GM18526 (cell line): ENCODE data around the gene NUMBL.

Experiments used
- POLR2A ChIP-seq: IDR thresholded peaks from 3 replicates; pipeline ENCODE4 v1.6.1; 2011; ENCODE audit not compliant: insufficient read length; ENCODE audit errors: extremely low read depth

The NUMBL gene

DNA sequence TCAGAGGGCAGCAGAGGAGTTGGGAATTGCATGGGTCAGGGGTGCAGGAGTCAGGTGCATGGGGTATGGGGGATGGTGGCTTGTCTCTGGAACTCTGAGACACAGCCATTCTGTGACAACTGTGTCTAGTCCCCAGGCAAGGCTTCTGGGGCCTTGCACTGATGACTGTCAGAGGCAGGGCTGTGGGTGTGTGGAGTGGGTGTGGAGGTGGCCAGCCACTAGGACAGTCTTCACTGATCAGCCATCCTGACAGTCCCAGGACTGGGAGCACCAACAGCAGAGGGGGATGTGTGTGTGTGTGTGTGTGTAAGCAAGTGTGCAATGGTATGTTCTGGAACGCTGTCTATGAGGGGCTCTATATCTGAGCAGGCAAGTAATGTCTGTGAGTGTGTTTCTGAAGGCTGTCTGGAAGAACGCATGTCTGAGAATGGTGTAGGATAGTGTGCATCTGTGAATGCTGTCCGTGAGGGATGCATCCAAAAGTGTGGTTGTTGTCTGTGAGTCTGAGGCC is 5.4 kb downstream of the NUMBL start:
- TF ChIP-seq POLR2A, result no peak

DNA sequence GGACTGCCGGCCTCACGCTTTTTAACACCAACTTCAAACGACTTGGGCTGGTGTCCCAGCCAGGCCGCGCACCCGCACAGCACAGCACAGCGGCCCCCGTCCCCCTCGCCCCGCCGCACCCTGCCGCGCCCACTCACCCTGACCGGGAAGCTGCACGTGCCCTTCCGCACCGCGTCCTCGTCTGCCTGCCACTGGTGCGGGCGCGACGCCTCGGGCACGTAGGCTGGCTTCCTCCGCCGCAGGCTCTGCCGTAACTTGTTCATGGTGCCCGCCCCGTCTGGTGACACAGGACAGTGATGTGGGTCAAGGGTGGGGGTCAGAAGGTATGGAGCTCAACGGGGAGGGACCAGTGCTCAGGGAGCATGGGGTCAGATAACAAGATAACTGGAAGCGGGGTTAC is 6.2 kb downstream of the NUMBL start:
- TF ChIP-seq POLR2A, result no peak

DNA sequence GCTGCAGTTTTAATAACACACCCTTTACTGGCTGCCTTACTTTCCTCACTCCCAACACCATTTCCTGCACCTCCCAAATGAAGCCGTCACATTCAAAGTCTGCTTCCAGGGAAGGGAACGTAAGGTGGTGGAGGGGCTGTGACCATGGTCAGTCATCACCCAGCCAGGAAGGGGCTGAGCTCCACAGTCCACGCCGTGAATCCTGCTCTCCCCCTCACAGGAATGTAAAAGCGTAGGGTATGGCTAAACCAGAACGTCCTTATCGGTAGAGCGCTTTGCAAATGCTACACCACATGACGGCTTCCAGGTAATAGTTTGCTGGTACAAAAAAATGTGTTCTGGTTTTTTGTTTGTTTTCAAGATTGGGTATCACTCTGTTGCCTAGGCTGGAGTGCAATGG is 7.0 kb downstream of the NUMBL start:
- no peak for TF ChIP-seq POLR2A

DNA sequence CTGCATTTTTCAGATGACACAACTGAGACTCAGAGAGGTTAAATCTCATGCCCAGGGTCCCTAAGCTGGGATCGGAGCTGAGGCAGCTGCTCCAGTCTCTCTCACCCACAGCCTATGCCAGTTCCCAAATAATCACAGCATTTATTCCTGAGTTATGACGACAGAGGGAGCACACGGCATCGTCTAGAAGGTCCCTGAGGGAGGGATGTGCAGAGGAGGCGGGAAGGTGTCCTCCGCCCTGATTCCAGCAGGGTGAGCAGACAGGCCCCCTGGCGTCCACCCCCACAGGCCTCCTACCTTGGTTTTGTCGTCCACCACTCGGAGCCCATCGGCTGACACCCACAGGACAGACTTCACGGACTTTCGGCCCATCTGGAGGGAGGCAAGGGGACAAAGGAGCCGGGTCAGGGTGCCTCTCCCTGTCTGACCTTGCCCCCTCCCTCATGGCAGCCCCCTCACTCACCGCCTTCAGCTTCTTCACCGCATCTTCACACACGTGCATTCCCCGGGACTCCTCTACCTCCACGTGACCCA is 8.0 kb downstream of the NUMBL start:
- TF ChIP-seq POLR2A, result no peak

DNA sequence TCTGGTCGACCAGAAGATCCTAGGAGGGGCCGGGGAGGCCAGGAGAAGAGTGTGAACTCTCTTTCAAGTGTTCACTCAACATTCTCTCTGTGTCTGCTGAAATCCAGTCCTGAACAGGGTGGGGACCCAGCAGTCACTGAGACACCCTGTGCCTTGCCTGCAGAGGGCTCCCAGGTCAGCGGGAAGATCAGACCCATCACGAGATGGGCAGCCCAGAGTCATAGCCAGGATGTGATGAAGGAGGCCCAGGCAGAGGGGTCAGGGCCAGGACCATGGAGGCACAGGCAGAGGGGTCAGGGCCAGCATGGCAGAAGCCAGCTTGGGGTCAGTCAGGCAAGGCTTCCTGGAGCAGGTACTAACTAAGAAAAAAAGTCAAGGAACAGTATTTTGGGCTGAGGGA is 9.4 kb downstream of the NUMBL start:
- no peak for TF ChIP-seq POLR2A

DNA sequence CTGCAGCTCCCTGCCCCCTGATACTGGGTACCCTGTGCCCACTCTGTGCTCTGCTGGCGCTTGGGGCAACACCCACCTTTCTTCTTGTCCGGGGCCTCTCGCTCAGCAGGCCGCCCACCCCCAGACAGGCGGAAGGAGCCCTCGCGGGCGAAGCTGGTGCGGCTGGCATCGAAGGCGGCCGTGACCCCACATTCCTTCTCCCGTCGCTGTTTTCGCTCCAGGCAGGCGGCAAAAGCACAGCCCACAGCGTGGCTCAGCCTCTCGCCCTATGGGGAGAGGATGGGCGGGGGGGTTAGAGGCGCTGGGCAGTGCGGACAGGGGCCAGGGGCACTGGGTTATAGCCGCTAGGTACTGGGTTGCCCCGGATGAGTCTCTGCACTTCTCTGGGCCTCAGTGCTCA is 13.3 kb downstream of the NUMBL start:
- no peak for TF ChIP-seq POLR2A

DNA sequence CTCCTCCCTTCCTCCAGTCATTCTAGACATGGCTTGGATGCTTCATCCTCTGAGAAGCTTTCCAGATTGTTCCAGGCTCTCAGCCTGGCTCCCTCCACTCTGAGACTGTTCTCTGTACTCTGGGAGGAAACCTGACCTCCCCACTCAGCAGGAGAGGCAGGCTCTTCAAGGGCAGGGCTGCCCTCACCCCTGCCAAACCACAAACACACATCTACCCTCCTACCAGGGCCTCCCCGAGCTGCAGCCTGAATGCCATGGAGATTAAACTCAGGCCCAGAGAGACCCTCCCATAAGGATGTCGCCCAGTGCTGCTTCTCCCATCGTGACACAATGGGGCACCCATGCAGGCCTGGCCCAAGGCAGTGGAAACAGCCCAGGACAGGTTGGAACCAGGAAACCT is 16.2 kb downstream of the NUMBL start:
- TF ChIP-seq POLR2A, result no peak

DNA sequence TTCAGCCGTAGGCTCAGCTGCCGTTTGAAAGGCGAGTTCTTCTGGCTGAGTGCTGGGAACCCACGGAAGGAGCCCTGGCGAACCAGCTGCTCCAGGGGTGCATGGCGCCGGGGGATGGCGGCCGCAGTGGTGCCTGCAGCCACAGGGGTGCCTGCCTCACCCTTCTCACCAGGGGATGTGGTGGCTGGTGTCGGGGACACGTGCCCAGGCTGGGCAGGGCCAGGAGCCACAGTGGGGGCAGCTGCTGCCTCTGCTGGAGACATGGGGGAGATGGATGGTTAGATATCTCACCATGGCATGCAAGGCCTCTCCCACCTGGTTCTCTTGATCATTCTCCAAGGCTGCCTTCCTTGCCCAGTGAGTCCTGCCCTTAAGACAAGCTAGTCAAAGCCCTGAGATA is 17.1 kb downstream of the NUMBL start:
- TF ChIP-seq POLR2A, result no peak

DNA sequence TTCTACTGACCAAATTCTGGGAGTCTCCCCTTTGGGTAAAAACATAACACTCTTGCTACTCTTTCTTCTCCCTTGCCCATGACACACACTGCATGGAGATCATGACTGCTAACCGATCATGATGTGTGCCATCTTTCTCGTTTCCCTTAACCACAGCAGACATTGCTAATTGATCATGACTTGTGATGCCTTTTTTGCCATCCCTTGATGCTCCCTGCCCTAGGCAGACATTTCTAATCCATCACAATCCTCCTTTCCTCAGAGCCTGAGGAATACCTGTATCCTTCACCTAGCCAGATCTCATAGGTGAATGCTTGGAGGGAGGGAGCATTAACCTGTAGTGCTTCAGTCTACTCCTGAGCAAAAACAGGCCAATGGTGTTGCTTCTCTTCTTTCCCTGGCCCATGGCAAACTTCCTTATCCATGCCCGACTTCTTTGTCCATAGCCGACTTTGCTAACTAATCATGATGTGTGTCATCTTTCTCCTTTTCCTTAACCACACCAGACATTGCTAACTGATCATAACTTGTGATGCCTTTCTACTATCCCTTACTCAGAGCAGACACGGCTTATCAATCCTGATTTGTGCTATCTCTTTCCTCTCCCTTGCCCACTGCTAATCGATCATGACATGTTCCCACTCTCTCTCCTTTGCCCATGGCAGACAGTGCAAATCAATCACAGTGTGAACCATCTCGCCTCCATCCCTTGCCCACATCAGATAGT is 17.7 kb downstream of the NUMBL start:
- TF ChIP-seq POLR2A, result no peak

DNA sequence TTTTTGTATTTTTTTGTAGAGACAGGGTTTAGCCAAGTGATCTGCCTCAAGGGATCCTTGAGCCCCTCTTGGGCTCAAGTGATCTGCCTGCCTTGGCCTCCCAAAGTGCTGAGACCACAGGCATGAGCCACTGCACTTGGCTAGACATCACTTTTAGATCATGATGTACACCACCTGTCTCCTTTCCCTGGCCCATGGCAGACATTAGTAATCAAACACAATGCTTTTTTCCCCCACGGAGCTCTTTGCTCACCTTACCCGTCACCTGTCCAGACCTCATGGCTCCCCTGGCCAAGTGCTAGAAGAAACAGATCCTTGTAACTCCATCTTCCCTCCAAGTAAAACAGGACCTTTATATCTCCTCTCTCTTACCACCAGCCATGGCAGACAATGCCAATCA is 18.4 kb downstream of the NUMBL start:
- no peak for TF ChIP-seq POLR2A

DNA sequence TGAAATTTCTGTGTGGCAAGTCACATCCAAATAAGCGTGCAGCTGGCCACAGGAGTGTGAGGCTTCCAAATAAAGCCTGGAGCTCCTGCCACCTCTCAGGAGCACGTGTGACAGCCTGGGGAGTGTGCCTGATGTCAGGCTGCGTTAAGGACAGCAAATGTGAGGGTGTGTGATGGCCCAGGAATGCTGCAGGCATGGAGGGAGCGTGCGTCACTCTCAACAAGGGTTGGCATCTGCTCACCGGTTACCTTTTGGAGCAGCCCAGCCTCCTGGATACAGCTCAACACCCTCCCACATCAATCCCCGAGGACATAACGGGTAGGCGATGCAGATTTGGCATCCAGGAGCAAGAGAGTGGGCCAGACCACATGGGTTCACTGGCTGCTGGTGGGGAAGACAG is 19.0 kb downstream of the NUMBL start:
- TF ChIP-seq POLR2A, result no peak

DNA sequence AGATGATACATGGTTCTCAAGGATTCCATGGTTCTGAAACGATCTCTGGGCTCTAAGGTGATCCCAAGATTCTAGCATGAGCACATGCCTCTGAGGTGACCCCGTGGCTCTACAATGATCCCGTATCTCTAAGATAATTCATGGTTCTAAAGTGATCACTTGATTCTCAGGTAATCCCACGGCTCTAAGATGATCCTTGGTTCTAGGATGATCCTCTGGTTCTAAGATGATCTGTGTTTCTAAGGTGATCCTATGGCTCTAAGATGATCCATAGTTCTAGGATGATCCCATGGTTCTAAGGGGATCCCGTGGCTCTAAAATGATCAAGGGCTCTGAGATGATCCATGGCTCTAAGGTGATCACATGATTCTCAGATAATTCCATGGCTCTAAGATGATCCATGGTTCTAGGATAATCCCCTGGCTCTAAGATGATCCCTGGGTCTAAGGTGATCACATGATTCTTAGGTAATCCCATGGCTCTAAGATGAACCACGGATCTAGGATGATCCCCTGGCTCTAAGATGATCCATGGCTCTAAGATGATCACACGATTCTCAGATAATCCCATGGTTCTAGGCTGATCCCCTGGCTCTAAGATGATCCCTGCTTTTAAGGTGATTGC is 21.3 kb downstream of the NUMBL start:
- TF ChIP-seq POLR2A, result no peak

DNA sequence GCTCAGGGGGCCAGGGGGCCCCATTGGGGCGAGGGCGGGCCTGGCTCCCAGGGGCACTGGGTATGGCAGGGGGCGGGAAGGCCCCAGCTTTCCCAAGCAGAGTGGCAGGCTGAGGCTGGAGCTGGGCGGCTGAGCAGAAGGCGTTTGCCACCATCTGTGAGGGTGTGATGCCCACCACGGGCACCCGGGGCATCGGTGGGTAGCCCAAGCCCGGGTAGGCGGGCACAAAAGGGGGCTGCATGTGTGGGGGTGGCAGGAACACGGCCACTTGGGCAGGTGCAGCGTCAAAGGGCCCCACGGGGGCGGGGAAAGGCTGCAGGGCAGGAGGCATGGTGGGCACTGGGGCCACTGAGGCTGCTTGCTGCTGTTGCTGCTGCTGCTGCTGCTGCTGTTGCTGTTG is 22.8 kb downstream of the NUMBL start:
- no peak for TF ChIP-seq POLR2A

DNA sequence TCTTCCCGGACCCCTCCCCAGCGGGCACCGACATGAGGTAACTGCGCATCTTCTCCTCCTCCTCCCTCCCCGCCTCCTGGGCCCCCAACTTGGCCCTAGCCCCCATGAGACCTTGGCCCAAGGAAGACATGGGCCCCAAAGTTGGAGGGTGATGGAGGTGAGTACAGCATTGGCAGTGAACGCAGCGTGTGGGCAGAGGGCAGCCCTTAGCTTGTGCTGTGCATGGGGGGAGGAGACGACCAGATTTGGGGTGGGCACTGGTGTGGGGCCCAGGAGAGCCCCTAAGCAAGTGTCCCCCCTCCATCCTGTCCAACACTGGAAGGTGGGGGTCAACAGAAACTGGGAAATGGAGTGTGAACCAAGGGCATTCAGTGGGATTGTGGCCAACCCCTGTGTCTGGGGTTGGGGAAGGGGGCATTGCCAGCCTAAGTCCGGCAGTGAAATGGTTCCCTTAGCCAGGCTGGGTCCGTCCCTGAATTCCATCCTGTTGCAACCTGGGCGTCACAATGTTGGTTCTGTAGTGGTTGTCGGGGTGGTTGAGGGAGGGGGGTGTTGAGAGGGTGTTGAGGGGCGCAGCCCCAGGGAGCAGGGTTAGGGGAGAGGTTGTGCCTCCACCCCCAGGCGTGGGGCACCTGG is 23.5 kb downstream of the NUMBL start:
- no peak for TF ChIP-seq POLR2A

DNA sequence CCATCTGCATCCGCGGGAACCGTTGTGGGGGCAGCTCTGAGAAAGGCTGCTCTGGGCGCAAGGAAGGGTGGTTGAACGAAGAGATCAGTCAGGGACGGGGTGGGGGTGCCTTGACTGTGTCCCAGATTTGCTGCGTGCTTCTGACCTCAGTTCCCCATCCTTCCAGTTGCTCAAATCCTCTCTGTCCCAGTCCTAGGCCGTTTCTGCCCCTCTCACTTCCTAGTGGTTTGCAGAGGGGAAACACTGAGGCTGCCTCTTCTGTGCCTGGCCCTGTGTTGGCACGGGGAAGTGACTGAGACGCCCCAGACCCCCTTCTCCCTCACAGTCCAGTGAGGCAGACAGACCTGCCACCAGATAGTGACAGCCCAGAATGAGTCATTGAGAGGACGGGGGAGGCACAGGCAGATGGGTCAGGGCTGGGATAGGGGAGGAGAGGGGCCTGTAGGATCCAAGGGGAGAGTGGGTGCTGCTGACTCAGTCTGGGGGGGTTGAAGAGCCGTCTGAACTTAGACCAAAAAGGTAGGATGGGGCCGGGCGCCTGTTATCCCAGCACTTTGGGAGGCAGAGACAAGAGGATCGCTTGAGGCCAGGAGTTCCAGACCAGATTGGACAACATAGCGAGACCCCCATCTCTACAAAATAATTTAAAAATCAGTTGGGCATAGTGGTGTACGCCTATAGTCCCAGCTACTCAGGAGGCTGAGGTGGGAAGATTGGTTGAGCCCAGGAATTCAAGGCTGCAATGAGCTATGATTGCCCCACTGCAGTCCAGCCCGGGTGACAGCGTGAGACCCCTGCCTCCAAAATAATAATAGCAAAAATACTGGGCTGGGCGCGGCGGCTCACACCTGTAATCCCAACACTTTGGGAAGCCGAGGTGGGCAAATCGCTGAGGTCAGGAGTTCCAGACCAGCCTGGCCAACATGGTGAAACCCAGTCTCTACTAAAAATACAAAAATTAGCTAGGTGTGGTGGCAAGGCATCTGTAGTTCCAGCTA is 26.5 kb downstream of the NUMBL start:
- no peak for TF ChIP-seq POLR2A
